Prostate gland (tissue), 2 donors: ENCODE measurements around the gene SEMA6B. TPM values are rescaled to one million over a fixed set of nuclear protein-coding genes. Genes with fewer than 3 reads are reported as not detected.
A peak's percentile ranks its signal among the peaks of the same experiment; 100 is the strongest.

Experiments used
- DNase-seq: peaks from one replicate; pipeline ENCODE4 v3.0.0-alpha.2; 2019; ENCODE audit warnings: low spot score
- H3K27ac ChIP-seq, 2 donors: fragments of 200-600 bp; sonication (generic); 2 replicates each; pipeline ENCODE4 v1.5.1; 2017 to 2019
- H3K27me3 ChIP-seq: fragments of 200-600 bp; sonication (generic); replicated peaks from 2 replicates; pipeline ENCODE4 v1.5.1; 2019; ENCODE audit not compliant: insufficient read depth
- H3K36me3 ChIP-seq, 2 donors: fragments of 200-600 bp; sonication (generic); 1 replicate in 1 of 2; 2 replicates in 1 of 2; pipeline versions ENCODE4 v1.5.1 to v1.8.1; 2017 to 2019
- H3K4me1 ChIP-seq: fragments of 200-600 bp; sonication (generic); replicated peaks from 2 replicates; pipeline ENCODE4 v1.5.1; 2019
- H3K4me3 ChIP-seq, 2 donors: fragments of 200-600 bp; sonication (generic); 2 replicates each; pipeline ENCODE4 v1.5.1; 2017 to 2019
- H3K9me3 ChIP-seq: fragments of 200-600 bp; sonication (generic); 2 replicates; pipeline ENCODE4 v1.5.1; 2017
- POLR2A ChIP-seq: fragments of 450-650 bp; IDR thresholded peaks from one replicate; pipeline ENCODE4 v1.6.1; 2016; ENCODE audit warnings: antibody characterized with exemption, mild to moderate bottlenecking
- POLR2AphosphoS5 ChIP-seq: sonication (generic); formaldehyde crosslinking; IDR thresholded peaks from one replicate; pipeline ENCODE4 v1.6.1; 2017; ENCODE audit warnings: antibody characterized with exemption
- WGBS: methylation state at CpG from one replicate; pipeline ENCODE4 v1.1.5; 2018; 5-methylcytosine and 5-hydroxymethylcytosine counted together
- intact Hi-C: fragments of 100-400 bp; cut with DNase I; formaldehyde crosslinking; loops from one replicate; pipeline ENCODE4 v1.14.2; 2022
- total RNA-seq, 2 donors: library from RNA; depleted of rRNA; stranded (reverse); fragments of >200 nt; gene quantifications; one replicate each; pipeline ENCODE4 v1.1.0, GENCODE V29; 2016
- TF ChIP-seq, protein P1 (sequence below), 4 experiments: fragments of 200-600 bp in 2 of 4; fragments of 450-650 bp in 2 of 4; sonication (generic) in 2 of 4; IDR thresholded peaks; 1 replicate in 3 of 4; 2 replicates in 1 of 4; pipeline ENCODE4 v1.5.1; 2016 to 2019; ENCODE audit warnings: antibody characterized with exemption in 4 of 4, mild to moderate bottlenecking in 2 of 4, moderate library complexity in 2 of 4

Gene SEMA6B
- total RNA-seq, 2 donors from 2014 or later = 4.3 to 7.8 TPM

DNA sequence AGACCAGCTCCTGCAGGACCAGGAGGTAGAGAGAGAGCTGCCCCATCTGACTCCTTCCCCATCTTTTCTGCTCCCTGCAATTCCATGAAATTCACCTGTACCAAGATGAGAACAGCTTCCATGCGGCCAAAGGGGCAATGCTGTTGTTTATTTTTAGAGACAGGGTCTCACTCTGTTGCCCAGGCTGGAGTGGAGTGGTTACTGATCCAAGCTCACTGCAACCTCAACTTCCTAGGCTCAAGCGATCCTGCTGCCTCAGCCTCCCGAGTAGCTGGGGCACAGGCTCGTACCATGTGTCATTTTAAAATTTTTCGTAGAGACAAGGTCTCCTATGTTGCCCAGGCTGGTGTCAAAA is 37.6 kb downstream of the SEMA6B start:
- H3K36me3 ChIP-seq = no peaks in the 10 kb centered on the region
- no peaks in the 10 kb centered on the region for H3K9me3 ChIP-seq
- no peaks in the 10 kb centered on the region for H3K27me3 ChIP-seq
- intact Hi-C loops = loop anchor here (10.0 kb wide), 1 partner anchor 257 kb away; no protein-coding TSS in a partner anchor
- WGBS = 89% methylated on average over 5 of the region's 5 CpGs
- H3K4me3 ChIP-seq = no peak overlapping the region
- H3K4me1 ChIP-seq = no peaks in the 10 kb centered on the region
- no peak for DNase-seq
- TF ChIP-seq POLR2A = no peak
- TF ChIP-seq, protein P1, sequence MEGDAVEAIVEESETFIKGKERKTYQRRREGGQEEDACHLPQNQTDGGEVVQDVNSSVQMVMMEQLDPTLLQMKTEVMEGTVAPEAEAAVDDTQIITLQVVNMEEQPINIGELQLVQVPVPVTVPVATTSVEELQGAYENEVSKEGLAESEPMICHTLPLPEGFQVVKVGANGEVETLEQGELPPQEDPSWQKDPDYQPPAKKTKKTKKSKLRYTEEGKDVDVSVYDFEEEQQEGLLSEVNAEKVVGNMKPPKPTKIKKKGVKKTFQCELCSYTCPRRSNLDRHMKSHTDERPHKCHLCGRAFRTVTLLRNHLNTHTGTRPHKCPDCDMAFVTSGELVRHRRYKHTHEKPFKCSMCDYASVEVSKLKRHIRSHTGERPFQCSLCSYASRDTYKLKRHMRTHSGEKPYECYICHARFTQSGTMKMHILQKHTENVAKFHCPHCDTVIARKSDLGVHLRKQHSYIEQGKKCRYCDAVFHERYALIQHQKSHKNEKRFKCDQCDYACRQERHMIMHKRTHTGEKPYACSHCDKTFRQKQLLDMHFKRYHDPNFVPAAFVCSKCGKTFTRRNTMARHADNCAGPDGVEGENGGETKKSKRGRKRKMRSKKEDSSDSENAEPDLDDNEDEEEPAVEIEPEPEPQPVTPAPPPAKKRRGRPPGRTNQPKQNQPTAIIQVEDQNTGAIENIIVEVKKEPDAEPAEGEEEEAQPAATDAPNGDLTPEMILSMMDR (IDR thresholded peaks at IDR 0.05) = no peak
- no peak for TF ChIP-seq POLR2AphosphoS5
- H3K27ac ChIP-seq = no peak overlapping the region

DNA sequence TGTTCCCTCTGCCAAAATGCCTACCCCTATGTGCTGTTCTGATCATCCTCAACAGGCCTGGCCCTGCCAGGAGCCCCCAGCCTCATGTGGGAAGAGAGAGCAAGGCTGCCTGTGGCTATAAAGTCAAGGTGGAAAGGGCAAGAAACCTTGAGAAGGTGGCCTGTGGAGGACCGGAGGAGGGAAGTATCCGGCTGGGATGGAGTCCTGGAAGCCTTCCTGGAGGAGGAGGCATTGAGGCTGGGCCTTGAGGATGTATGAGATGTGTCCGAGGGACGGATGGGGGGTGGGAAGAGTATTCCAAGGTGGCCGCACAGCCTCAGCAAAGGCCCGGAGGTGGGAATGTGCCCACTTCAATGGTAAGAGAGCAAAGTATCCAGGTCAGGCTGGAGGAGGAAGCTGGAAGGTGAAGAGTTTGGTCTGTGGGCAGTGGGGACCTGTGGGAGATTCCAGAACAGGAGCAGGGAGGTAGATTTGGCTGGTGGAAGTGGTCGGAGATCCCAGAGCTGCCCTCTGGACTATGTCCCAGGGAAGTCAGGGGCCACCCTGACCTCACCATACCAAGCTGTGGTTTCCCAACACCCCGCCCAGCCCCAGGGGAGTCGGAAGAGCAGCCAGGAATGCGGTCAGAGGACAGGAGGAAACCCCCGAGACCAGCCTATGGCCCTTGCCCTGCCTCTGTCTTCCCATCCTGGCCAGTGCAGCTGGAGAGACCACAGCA is 38.2 kb downstream of the SEMA6B start:
- Histone ChIP-seq H3K4me3 (no peak overlapping the region), H3K4me1 (no peaks in the 10 kb centered on the region), H3K36me3 (no peaks in the 10 kb centered on the region), H3K9me3 (no peaks in the 10 kb centered on the region), H3K27me3 (no peaks in the 10 kb centered on the region), H3K27ac (no peak overlapping the region)
- TF ChIP-seq POLR2AphosphoS5 (no peak), POLR2A (no peak)
- TF ChIP-seq, protein P1 (IDR thresholded peaks at IDR 0.05) = no peak
- no peak for DNase-seq
- intact Hi-C loops = loop anchor here (10.0 kb wide), 1 partner anchor 257 kb away; no protein-coding TSS in a partner anchor
- 85% methylated on average over 11 of the region's 11 CpGs for WGBS

DNA sequence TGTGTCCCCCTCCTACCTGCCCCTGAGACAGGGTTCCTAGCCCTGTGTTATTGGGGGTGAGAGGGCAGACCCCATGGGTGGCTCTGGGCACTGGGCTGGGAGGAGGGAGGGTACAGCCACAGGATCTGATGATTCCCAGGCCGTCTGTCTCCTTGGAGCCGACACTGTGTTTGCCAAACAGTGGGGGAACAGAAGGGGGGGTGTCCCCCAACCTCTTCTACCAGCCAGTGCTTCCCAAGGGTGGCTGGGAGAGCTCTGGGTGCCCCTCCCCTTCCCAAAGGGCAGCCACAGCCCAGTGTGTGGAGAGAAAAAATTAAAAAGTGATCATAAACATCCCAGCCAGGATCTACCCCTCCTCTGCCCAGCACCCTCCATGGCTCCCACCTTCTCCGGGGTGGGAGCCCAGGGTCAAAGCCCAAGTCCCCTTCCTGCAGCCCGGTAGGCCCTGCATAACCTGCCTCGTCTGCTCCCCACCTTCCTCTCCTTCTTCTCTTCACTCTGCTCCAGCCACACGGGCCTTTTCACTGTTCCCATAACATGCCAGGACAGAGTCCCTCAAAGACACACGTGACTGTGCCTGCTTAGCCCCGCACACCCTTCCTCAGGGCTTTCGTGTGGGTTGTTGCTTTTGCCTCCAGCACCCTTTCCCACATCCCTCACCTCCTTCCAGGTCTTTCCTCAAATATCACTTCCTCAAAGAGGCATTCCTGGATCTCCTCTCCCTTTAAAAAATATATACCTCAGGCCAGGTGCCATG is 39.8 kb downstream of the SEMA6B start:
- Histone ChIP-seq H3K27ac (peak overlapping the region; percentile 49 to 55), H3K4me3 (no peak overlapping the region), H3K9me3 (no peaks in the 10 kb centered on the region), H3K27me3 (no peaks in the 10 kb centered on the region), H3K4me1 (no peaks in the 10 kb centered on the region), H3K36me3 (no peaks in the 10 kb centered on the region)
- 21% methylated on average over 9 of the region's 9 CpGs for WGBS
- DNase-seq = peak; percentile 36
- TF ChIP-seq, protein P1 (IDR thresholded peaks at IDR 0.05) = no peak
- TF ChIP-seq POLR2AphosphoS5 = peak; percentile 43
- intact Hi-C loops = loop anchor here (5.0 to 10.0 kb wide), 2 partner anchors 47 to 255 kb away; partner anchors contain the start of gene HDGFL2

DNA sequence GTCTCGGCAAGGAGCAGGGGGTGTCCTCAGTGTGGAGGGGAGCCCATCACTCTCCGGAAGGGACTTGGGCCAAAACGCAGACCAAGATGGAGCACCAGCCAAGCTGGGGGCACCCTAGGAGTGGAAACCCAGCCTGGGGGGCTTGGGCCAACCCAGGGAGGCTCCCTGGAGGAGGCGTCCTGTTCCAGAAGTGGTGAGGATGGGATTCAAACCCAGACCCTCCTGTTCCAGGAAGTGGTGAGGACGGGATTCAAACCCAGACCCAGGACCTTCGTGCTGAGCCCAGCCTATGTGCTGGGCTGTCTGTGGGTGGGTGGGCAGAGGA is 40.4 kb downstream of the SEMA6B start:
- no peaks in the 10 kb centered on the region for H3K36me3 ChIP-seq
- no peaks in the 10 kb centered on the region for H3K9me3 ChIP-seq
- DNase-seq = no peak
- no peak overlapping the region for H3K4me3 ChIP-seq
- peak overlapping the region; percentile 49 to 55 for H3K27ac ChIP-seq
- no peaks in the 10 kb centered on the region for H3K27me3 ChIP-seq
- WGBS = 86% methylated on average over 6 of the region's 6 CpGs
- TF ChIP-seq POLR2AphosphoS5 = no peak
- no peak for TF ChIP-seq POLR2A
- TF ChIP-seq, protein P1 (IDR thresholded peaks at IDR 0.05) = no peak
- intact Hi-C loops = loop anchor here (5.0 kb wide), 1 partner anchor 47 kb away; the partner anchor contains the start of gene HDGFL2
- no peaks in the 10 kb centered on the region for H3K4me1 ChIP-seq
